DMS53 treated with DMSO at 0.1 percent for 48 hours (cell line): ENCODE measurements around the gene DAND5.
A peak's percentile ranks its signal among the peaks of the same experiment; 100 is the strongest.

Experiments
- DNase-seq: peaks from one replicate; lab custom pipeline; 2025; ENCODE audit not compliant: unreplicated experiment; lab: John Stamatoyannopoulos, UW

DAND5 gene

GRCh38 chr19:12969292-12969988, at the start of gene DAND5:
Gene DAND5 (plus strand): TSS chr19:12969576. CDS start chr19:12969661, 85 bp downstream.
- no peak for DNase-seq

GRCh38 chr19:12921047-12921446, 48.3 kb upstream of the DAND5 start:
- no peak for DNase-seq

- DNase-seq = no peak
These were observed 46.4 kb upstream of the DAND5 start for GRCh38 chr19:12922959-12923358.

GRCh38 chr19:12924621-12925310, 44.6 kb upstream of the DAND5 start:
- no peak for DNase-seq

- DNase-seq = no peak
These were observed 39.3 kb upstream of the DAND5 start for GRCh38 chr19:12930002-12930645.

- DNase-seq = no peak
These were observed 36.7 kb upstream of the DAND5 start for GRCh38 chr19:12932392-12933286.

GRCh38 chr19:12933287-12934072, 35.9 kb upstream of the DAND5 start, which contains the start of gene FARSA:
Gene FARSA (minus strand): TSS chr19:12933711. CDS start chr19:12933696, 15 bp downstream.
- DNase-seq = peak; percentile 62

GRCh38 chr19:12935071-12935470, 34.3 kb upstream of the DAND5 start:
- no peak for DNase-seq

- DNase-seq = no peak
These were observed 32.8 kb upstream of the DAND5 start for GRCh38 chr19:12936582-12936981.

GRCh38 chr19:12937093-12937926, 32.1 kb upstream of the DAND5 start:
- no peak for DNase-seq

GRCh38 chr19:12937927-12938778, 31.2 kb upstream of the DAND5 start, which contains the start of gene CALR:
Gene CALR (plus strand): TSS chr19:12938609. CDS start chr19:12938680, 71 bp downstream.
- DNase-seq = peak; percentile 91

GRCh38 chr19:12938779-12939601, 30.4 kb upstream of the DAND5 start:
- DNase-seq = no peak

- DNase-seq = no peak
These were observed 29.4 kb upstream of the DAND5 start for GRCh38 chr19:12939975-12940423.

- no peak for DNase-seq
These were observed 28.5 kb upstream of the DAND5 start for GRCh38 chr19:12940897-12941296.

GRCh38 chr19:12943437-12944044, 25.8 kb upstream of the DAND5 start:
- DNase-seq = no peak

GRCh38 chr19:12944104-12944674, 25.2 kb upstream of the DAND5 start:
- no peak for DNase-seq
